Measurements from ENCODE around the gene DBX1.
"Not testable (repeated sequence)": the region's sequence is repeated elsewhere in the genome, so short reads cannot be mapped to it uniquely, and the experiment has no call there.

The DBX1 gene

DNA sequence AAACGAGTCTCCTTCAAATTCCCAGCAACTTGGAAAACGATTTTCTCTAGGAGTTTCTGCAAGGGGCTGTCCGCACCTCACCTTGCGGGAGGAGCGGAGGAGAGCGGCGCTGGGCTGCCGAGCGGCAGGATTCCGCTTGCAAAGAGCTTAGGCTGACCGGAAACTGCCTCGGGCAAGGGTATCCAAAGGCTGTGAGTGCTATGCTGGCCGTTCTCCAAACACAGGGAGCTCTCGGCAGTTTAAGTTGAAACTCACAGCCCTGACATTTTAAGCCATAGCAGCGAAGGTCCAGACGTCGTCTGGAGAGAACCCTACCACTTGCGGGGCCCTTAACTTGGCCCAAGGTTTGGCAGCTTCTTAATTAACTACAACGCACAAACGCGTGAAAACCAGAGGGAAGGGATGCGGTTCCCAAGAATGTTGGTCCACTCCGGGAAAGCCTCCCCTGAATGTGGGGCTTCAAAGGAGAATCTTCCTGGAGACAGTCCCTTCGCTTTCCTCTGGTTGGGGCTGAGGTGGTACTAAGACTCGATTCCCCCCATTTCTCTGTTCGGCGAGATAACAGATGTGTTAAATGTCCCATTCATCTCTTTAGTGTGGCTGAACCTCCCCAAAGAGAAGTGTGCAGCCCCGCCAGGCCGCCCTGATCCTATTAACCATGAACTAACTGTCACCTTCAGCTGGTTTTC is 1.1 kb upstream of the DBX1 start:
- DNase-seq, result peak; percentile 45

DNA sequence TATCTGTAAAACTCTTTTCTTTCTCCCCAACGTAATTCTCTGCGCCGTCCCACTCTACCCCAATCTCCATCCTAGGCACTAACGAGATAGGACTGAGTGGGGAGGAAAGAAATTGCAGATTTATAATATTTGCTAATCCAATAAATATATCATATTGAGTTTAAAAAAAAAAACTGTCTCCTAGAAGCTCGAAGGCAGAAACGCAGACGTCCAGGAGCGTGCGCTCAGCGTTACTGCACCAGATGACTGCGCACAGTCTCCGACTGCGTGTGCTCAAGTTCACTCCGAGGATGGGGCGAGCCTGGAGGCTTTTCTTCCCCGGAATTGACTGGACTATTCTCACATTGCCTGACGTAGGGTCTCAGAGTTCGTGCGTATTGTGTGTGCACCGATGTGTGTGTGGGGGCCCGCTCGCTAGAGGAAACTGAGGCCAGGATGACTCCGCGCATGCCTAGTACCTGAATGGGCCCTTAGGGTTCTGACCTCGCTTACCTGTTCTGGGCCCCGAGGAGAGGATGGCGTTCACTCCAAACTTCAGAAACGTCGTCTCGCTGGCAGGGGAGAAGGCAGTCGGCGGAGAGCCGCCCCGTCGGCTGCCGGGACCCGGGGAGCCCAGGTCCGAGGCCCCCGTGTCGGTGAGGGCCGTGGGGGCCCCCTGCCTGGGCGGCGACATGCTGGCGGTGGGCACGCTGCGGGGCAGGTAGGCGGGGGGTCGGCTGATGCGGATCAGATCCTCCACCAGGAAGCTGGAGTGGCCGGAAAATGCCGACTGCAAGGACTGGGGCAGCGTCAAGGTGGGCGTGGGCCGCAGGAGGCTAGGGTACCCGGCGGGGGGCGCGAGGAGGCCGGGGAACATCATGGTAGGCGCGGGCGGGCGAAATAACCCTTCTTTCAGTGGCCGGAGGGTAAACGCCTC is 551 bp downstream of the DBX1 start:
- no peak for DNase-seq

DNA sequence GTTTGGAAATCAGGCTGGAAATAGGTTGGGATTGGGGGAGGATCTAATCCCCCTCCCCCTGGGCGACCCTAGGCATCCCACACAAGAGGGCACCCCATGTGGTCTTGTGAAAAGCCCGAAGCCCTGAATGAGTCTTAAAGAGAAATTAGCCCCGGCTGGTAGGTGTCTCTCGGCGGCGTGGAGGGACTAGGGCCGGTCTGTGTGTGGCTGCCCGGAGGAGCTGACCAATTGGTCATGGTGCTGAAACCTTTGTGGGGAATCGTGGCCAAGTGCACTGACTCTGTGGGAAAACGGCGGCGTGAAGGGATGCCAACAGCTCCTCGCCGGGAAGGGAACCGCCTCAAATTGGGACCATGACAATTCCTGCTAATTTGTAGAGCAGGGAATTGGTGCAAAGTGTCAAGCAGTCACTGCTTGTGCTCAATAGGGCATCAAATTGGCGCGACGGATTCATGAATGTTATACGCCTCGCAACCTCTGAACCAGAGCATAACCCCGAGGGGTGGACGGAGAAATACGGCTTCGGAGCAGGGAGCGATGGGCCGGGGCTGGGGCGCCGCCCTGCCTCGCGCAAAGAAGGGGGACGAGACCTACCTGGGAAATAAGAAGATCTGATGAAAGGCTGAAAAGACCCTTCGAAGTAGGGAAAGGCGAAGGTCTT is 1.5 kb downstream of the DBX1 start:
- peak; percentile 57 for DNase-seq

DNA sequence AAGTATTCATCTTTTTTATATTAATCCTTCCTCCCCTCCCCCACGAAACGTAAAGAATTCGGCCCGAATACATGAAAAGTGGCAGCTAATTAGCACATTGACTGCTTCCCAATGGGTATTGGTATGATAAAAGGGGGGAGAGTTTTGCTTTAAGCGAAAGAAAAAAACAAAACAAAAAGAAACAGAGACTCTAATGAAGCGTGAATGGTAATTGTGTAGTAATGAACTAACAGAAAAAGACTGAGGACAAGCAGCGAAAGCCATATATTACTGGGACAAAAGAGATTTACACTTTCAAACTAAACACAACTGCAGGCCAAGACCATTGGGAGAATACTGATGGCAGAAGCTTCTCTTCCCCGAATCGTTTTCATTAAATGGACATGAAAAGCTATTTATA is 2.5 kb downstream of the DBX1 start:
- no peak for DNase-seq

DNA sequence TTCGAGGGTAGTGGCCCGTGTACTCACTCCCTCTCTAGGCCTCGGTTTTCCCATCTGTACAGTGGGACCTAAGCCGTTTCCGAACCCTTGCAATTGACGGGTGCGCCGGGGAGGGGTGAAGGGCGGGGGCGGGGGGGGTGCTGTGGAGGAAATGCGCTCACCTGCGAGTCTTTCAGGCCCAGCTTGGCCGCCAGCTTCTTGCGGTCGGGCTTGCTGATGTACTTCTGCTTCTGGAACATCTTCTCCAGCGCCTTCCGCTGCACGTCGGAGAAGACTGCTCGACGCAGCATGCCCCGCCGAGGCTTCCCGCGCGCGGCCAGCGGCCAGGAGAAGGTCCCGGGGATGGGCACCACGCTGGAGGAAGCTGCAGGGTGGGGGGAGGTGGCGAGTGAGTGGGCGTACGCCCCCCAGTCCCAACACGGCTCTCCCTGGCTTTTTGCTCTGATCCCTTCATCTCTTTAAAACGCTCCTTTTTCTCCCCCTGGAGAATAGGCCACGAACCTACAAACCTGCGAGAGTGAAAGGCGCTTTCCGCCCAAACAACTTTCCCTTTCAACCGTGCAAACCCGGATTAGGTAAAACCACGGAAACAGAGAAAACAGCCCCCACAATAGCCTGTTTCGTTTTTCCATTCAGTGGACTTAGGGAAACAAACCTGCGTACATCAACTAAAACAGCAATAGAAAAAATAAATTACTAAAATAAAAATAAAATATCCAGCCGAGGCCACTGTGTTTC is 3.2 kb downstream of the DBX1 start:
- no peak for DNase-seq

DNA sequence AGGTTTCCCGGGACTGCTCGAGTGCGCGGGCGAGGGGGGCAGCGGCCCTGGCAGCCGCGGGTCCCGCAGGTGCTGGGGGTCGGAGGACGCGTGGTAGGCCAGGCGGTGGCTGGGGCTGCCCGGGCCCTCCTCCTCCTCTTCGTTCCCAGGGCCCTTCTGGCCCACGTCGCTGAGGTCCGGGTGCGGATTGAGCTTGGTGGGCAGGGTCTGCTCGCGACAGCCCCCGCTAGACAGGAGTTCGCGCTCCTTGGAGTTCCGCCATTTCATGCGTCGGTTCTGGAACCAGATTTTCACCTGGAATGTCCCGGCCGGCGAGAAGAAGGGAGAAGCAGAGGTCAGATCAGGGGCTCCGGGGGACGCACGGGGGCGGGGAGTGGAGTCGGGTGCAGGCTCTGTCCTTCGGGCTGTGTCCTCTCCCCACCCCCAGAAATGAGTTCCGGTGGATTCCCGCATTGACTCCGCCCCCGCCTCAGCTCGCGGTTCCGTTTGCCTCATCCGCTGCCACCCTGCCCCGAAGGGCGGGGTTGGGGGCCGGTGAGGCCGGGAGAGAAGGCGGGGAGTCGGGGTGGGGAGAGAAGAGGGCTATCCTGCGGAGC is 3.9 kb downstream of the DBX1 start:
- DNase-seq, result no peak

DNA sequence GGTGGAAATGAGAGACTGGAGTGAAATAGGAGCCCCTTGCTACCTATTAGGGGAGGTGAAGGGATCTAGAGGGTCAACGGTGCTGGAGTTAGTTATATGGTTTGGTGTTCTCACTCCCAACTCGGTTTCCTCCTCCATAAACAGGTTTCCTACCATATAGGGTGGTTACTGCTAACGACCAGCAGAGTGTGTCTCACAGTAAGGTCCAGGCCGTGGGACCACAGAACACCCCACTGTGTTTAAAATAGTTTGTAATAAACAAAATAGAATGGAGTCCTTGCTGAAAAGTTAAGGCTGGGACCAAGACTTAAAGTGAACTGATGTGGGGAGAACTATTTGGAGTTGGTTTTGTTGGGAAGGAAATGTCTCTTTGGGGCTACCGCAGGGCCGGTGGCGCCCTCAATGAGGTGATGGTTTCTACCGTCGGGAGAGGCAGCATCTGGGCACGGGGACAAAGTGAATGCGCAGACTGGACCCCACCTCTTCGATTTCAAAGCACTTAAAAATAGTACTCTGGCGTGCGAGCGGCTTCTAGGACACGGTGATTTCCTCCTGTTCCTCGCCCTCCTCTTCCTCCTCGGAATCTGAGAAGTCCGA is 4.5 kb downstream of the DBX1 start:
- no peak for DNase-seq

DNA sequence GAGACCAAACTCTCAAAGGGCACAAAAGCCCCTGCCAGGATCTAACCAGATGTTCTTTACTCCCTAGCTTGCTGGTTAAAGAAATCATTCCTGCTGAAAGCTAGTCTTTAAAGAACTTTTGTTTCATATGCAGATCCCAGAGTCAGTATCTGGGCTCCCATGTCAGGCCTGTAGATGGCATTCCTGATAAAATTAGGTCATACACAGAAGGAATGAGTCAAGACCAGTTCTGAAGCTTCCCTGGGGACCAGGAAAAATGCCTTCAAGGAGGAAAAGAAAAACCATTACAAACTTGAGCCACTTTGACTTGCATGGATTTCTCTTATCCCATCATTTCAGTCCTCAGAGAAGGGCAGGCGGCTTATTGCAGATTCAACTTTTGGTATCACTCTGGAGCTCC is 5.9 kb downstream of the DBX1 start:
- DNase-seq, result peak; percentile 58

DNA sequence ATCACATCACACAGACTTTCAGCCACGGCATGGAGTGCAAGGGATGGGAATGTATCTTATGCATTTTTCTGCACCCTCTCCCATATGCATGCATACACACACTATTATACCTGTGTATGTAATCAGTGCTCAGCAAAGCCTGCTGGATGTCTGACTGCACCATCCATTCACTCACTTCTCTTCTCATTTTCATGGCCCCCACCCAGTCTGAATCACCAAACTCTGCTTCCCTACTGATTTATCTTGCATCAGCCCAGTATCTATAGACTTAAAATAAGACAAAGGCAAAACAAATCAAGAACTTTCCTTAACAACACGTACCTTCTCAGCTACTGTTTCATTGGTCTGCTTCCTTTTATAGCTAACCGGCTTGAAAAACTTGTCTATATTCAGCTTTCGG is 21.6 kb downstream of the DBX1 start:
- no peak for DNase-seq

DNA sequence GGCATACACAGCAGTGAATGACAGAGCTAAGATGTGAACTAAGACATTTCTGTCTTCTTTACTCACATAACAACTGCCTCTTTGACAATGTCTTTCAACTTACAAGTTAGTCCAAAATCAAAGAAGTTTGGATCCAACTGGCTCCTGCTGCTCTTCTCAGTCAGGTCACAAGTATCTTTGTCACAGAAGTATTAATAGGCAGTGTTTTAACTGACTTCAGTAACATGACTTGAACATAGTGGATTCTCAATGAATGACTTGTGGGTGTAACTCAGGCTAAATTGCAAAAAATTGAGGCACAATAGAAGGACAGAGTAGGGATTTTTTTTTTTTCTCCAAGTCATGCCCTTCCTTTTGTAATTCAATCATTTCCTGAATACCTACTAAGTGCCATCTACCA is 22.6 kb downstream of the DBX1 start:
- no peak for DNase-seq

DNA sequence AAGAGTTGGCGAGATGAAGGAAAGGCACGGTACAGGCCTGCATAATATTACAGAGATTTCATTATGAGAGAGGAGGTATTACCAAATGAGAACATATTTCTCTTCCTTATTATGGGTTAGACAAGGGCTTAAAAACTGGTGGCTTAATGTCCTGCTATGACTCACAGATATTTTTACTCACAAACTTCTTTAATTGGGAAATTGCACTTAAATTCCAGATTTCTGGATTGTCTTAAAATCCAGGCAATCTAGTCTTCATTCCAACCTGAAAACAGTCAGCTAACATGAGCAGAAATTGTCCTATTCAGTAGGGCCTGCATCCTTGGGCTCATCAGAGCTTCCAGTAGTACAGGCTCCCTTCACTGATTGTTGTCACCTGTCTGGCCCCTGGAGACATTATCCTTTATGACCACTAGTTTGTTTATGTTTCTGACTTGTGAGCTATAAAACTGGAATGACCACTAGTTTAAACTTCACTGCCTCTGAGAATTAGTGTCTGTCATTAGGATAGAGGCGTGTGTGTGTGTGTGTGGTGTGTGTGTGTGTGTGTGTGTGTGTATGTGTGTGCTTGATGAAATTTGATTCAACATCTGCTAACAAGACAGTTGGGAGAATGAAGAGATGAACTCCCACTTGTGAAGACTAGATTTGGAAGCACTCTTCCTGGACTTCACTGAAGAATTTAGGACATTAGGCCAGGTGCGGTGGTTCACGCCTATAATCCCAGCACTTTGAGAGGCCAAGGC is 25.1 kb downstream of the DBX1 start:
- no peak for DNase-seq

DNA sequence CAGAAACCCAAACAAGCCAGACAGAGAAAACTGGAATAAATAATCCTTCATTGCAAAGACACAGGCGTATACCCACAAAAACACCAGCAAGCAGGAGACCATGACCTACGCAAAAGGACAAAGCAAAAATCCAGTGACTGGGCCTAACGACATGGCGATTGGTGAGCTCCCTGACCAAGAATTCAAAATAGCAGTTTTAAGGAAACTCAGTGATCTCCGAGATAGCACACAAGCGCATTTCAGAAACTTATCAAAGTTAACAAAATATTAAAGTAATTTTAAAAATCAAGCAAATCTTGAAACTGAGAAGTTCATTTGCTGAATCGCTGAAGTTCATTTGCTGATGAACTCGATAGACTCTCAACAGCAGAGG is 27.6 kb downstream of the DBX1 start:
- DNase-seq, result no peak

DNA sequence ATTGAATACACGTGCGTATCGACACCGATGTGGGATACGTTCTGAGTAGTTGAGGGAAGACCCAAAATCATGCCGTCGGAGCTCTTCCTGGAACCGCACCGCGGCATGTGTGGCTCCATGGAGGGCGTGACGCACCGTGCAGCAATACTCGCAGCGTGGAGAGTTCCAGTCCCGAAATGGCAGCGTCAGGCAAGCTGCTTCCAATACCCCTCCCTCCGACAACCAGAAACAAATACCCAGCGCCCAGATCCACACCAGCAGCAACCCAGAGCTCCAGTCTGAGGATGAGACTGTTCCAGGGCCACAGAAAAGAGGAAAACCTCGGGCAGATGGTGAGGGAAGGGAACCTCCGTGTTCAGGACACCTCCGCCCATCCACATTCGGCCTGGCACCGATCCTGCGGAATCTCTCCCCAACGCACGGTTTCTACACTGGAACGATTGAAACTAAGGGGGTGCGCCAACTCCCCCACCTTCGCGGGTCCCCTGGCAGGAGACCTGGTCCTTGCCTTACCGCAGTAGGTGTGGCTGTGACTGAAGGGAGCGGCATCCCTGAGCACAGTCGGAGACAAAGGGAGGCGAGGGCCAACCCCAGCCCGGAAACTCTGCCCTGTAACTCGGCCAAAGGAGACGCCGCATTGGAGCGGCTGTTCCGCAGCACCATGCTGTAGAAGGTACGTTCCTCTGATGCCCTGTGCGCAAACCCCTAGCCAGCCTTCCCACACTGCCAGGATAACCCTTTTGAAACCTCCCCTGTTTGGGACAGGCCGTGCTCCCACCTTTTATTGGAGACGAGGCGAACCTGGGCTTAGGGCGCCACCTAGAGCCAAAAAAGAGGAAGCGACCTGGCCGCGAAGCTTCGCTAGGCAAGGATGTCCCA is 28.2 kb downstream of the DBX1 start:
- peak; percentile 66 for DNase-seq

DNA sequence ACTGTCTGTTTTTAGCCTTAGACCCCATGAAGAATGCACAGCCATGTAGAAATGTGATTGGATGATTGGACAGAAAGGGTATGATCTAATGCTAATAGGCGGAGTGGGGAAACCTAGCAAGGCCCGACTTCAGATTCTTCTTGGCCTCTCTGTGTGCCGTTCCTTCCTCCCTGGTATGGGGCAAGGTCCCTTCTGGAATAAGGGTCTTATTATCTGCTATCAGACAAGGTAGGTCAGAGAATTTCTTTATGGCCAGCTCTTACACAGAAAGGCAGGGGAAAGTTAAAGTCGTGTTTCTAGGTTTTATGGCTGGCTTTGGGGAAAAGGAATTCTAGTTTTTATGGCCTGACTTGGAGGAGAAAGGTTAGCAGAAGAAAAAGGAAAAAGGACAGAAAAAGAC is 30.6 kb downstream of the DBX1 start:
- no peak for DNase-seq

DNA sequence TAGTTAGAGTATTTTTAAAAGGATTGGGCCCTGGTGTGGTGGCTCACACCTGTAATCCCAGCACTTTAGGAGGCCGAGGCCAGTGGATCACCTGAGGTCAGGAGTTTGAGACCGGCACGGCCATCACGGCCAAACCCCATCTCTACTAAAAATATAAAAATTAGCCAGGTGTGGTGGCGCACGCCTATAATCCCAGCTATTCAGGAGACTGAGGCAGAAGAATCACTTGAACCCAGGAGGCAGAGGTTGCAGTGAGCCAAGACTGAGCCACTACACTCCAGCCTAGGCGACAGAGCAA is 31.8 kb downstream of the DBX1 start:
- not testable (repeated sequence) for DNase-seq

DNA sequence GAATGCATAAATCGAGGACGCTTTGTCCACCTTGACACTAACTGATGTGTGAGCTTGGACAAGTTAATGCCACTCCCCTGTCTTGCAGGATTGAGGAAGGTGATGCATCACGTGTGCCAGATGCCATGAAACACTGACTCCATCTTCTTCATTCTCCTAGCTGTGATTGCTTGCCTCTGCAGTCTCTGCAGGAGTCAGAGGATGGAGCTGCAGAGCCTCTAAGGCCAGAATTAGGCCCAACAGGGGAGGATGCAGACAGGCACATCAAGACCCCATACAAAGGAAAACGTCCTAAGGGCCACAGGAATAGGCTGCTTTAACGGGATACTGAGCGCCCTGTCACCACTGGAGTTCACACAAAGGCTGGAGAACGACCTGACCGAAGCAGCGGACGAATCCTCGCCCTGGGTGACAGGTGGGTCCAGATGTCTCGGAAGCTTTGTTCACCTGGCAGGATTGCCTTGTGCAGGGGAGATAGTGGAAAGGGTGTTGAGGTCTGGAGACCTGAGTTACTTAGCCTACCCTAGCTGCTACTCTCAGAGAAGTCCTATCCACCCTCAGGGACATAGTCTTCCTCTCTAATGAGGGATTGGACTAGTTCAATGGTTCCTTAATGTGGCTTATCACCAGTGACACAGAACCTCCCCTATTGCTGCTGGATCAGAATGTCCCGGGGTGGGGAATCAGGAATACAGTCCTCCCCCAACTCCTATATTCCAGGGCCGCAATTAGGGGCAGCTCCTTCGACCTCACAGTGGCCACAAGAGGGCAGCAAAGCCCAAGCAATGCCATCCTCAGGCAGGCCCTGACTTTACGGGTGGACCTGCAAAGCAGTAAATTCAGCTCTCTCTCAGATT is 32.4 kb downstream of the DBX1 start:
- peak; percentile 65 for DNase-seq

DNA sequence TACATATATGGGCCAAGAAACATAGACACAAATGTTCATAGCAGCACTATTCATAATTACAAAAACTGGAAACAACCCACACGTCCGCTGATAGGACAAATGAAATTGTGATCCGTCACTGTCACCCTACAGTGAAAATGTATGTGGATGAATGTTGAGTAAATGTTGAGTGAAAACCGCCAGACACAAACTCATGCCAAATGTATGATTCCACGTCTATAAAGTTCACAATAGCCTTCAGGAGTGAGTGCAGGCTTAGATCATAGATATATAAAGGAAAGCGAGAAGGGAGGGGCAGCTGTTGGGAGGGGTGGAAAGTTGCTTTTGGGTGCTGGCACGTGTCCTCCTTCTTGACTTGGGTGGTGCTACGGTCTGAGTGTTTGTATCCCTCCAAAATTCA is 33.6 kb downstream of the DBX1 start:
- no peak for DNase-seq

DNA sequence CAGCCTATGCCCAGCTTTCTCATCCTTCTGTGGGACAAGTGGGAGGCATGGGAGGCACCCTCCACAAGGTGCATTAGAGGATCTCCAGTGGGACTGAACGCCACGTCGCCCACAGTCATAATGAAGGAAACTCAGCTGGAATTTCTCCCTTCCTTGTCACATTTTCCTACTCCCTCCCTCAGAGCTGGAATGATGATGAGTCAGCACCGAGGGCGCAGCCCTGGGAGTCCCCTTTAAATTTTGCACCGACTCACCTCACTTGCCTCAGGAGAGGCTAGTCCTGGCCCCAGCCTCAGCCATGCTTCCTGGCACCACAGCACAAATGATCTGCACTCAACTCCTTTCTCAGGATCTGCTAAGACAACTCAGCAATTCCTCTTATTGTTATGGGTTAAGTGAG is 34.3 kb downstream of the DBX1 start:
- peak; percentile 73 for DNase-seq

DNA sequence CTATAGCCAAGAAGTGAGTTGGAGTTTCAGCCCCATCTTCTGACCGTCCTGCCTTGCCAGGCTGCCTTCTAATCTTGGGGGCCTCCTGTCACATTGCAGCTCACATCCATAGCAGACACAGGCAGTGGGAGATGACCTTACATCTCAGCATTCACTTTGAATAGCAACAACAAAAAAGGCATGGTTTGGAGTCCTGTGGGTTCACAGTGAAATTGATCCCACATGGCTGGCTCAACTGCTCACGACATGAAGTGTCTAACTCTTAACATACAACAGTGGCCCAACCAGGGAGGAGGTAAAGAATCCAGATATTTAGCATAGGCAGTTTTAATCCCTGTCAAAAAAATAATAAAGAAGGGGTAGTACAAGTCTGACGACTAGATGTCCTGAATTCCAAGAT is 38.1 kb downstream of the DBX1 start:
- no peak for DNase-seq
